Posterior vena cava (tissue), 2 donors: Measurements from ENCODE around the gene MVK. TPM values are rescaled to one million over a fixed set of nuclear protein-coding genes. Genes with fewer than 3 reads are reported as not detected.

Source experiments
- DNase-seq: peaks from one replicate; pipeline ENCODE4 v3.0.0-alpha.2; 2020; ENCODE audit warnings: low spot score
- intact Hi-C, 2 donors: fragments of 100-400 bp; cut with DNase I; formaldehyde crosslinking; loops; one replicate each; pipeline versions ENCODE4 v1.14.1 to v1.14.2; 2022 to 2023
- total RNA-seq, 2 donors: library from RNA; stranded (reverse); fragmentation: NEBNext Ultra II Directional; extraction: Animal tissue kit (Norgen Biotek cat#: 25700); gene quantifications; one replicate each; pipeline ENCODE4 v1.2.1, GENCODE V29; 2021
- donor health status: DM: yes; HTN: yes; CAD: no.
- donor health status: DM: yes; HTN: yes; CAD: no.

The MVK gene
- total RNA-seq, 2 donors from 2014 or later: 9.1 TPM

- intact Hi-C loops: no loop called here
- no peak for DNase-seq
Observed at GRCh38 chr12:109615556-109616229, 42.1 kb downstream of the MVK start.

- DNase-seq: no peak
- intact Hi-C loops: no loop called here
Observed at GRCh38 chr12:109617491-109617890, 43.9 kb downstream of the MVK start.

- intact Hi-C loops: no loop called here
- DNase-seq: no peak
Observed at GRCh38 chr12:109618082-109618481, 44.5 kb downstream of the MVK start.

GRCh38 chr12:109619002-109619604, 45.5 kb downstream of the MVK start:
- intact Hi-C loops: no loop called here

GRCh38 chr12:109621211-109621694, 47.7 kb downstream of the MVK start:
- DNase-seq: no peak
- intact Hi-C loops: no loop called here

More at GRCh38 chr12:109619002-109619604, 45.5 kb downstream of the MVK start:
- no peak for DNase-seq

DNA sequence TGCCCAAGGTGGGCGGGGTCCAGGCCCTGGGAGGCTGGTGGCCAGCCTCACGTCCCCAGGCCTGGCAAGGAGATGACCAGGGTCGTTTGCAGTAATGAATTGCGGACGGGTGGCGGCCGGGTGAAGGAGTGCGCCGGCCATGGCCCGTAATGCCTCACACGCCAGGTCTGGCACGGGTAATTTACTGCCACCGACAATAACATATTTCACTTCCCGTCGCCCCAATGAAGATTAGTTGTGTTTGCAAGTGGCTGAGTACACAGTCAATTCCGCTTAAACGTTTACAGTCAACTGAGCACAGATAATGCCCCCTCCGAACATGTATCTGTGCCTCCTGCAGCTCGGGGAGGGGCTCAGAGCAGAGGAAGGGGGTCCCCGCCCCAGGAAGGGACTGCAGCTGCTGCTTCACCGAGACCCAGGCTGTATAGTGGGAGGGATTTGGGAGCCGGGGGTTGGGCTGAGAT, 48.3 kb downstream of the MVK start:
- no peak for DNase-seq
- intact Hi-C loops: no loop called here

DNA sequence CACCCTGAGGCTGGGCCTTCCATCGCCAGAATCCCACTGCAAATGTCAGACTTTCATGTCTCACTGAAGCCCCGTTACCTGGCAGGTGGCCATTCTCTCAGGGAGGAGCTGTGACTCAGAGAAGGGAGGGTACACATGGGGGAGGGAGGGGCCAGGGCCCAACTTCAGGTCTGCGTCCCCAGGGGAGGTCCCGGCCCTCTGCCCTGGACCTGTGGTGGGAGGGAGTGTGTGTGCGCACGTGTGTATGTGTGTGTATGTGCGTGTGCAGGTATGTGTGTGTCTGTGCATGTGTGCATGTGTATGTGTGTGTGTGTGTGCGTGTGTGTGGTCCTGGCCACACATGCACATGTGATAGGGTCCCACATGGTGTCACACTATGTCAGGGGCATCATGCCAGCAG, 50.9 kb downstream of the MVK start:
- DNase-seq: no peak
- intact Hi-C loops: no loop called here

- DNase-seq: no peak
- intact Hi-C loops: no loop called here
Observed at GRCh38 chr12:109625131-109625559, 51.6 kb downstream of the MVK start.

DNA sequence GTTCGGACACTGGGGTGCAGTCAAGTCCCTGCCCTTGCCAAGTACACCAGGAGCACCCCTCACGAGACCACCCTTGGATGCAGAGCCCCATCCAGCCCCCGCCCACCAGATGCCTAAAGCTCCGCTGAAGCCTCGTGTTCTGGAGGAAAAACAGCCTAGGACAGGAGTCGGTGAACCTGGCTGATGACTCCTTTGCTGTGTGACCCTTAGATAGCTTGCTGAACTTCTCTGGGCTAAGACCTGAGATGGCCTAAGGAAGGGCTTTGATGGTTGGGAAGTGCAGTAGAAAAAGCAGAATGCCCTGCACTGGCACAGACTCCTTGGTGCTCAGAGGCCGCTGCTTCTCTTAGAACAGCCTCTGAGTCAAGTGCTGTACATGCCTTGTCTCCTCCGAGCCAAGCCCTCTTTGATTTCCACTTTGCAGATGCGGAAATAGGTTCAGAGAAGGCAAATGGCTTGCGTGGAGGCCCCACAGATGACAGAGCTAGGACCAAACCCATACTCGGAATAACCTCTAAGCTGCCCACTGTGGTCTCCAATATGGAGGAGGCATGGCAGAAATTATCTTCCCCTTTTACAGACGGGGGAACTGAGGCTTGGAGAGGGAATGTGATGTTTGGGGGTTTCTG, 52.3 kb downstream of the MVK start:
- no peak for DNase-seq
- intact Hi-C loops: no loop called here

DNA sequence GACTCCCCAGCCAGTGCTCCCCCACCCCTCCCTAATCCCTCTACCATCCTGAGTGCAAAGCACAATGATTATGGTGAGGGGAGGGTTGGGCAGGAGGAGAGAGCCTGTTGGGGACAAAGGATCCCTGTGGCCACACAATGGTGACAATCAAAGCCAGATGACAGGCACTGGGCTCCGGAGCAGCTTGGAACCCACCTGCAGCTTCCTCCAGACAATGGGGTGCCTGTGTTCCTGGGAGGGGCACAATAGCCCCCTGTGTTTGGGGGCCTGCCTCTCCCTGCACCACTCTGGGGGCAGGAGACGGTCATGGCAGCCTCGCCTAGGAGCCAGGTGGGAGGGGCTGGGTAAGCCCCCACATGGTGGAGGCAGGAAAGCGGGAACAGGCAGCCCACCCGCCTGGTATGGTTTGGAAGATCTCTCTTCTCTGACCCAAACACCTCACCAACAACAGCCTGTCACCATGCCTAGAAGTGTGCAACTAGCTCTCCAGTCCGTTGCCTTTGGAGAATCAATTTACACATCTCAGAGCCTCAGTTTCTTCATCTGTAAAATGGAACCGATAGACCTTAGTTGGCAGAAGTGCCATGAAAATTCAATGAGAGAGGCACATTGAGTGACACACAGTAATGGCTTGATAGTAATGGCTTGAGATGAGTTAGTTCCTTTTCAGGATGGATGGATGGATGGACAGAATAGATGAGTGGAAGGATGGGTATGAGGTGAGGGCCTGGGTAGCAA, 53.0 kb downstream of the MVK start:
- intact Hi-C loops: no loop called here
- no peak for DNase-seq

- intact Hi-C loops: no loop called here
- DNase-seq: no peak
Observed at GRCh38 chr12:109627633-109628032, 54.0 kb downstream of the MVK start.

DNA sequence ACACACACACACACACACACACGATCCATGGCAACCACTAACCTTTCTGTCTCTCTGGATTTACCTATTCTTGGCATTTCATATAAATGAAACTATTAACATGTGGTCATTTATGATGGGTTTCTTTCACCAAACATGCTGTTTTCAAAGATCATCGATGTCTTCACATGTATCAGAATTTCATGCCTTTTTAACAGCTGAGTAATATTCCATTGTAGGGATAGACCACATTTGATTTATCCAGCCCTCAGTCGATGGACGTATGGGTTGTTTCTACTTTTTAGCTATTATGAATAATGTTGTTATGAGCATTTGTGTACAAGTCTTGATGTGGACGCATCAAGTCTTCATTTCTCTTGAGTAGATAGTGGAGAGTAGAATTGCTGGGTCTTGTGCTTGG, 56.5 kb downstream of the MVK start:
- intact Hi-C loops: no loop called here

GRCh38 chr12:109630815-109631214, 57.2 kb downstream of the MVK start:
- no peak for DNase-seq
- intact Hi-C loops: no loop called here

More for the DNA sequence above, 56.5 kb downstream of the MVK start:
- no peak for DNase-seq

DNA sequence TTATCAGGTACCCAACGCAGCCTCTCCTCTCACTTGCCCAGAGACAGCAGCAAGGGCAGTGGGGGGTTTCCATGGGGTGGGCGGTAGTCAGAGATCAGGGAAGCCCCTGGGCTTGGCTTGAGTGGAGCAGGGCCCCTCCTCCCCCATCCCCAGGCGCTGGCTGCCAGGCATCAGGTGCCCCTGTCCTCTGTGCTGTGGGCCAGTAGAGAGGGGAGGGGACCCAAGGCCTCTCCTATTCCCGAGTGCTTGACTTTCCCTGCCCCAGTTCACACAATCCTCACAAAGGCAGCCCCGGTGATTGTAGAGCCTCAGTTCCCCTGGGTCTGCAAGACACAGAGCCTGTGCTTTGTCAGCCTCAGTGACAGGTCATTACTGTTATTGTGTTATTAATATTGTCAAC, 57.7 kb downstream of the MVK start:
- no peak for DNase-seq
- intact Hi-C loops: no loop called here

DNA sequence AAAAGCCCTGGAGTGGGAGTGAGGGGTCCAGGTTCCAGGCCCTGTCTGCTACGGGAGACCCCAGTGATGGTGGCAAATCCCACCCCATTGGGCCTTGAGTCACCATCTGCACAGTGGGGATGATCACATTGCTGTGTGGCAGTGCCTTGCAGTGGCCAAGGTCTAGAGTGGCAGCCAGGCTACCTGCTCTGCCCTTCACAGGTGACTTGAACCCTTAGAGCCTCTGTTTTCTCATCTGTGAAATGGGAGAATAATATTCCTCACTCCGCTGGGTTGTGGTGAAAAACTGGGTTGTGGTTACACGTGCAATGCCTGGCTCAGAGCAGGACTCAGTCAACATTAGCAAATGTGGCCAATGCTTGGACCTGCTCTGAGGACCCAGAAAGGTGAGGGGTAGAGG, 58.2 kb downstream of the MVK start:
- intact Hi-C loops: no loop called here
- no peak for DNase-seq

- DNase-seq: no peak
- intact Hi-C loops: no loop called here
Observed at GRCh38 chr12:109632342-109632741, 58.7 kb downstream of the MVK start.

DNA sequence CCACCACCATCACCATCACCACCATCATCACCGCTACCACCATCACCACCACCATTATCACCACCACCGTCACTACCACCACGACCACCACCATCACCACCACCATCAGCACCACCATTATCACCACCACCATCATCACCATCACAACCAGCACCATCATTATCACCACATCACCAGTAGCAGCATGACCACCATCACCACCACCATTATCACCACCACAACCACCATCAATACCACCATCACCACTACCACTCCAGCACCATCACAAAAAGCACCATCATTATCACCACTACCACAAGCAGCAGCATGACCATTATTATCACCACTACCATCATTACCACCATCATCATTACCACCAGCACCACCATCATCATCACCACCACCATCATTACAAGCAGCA, 62.1 kb downstream of the MVK start:
- DNase-seq: no peak
- intact Hi-C loops: no loop called here

GRCh38 chr12:109637348-109637747, 63.8 kb downstream of the MVK start:
- intact Hi-C loops: no loop called here
- no peak for DNase-seq

GRCh38 chr12:109637996-109638395, 64.4 kb downstream of the MVK start:
- DNase-seq: no peak
- intact Hi-C loops: no loop called here

GRCh38 chr12:109638735-109639134, 65.1 kb downstream of the MVK start:
- no peak for DNase-seq
- intact Hi-C loops: no loop called here
